Right lobe of liver (tissue), 6 donors: ENCODE results near the gene AGAP3. TPM values are rescaled to one million over a fixed set of nuclear protein-coding genes. Genes with fewer than 3 reads are reported as not detected.

Experiments used
- ATAC-seq, 4 donors: fragments of 200-7000 bp; cut with Tn5 transposase; one replicate each; pipeline ENCODE4 v1.9.1; 2020; ENCODE audit warnings: mild to moderate bottlenecking in 4 of 4, moderate library complexity in 4 of 4
- DNase-seq, 3 donors: peaks; one replicate each; pipeline ENCODE4 v3.0.0-alpha.2; 2020
- H3K27ac ChIP-seq, 3 donors: fragments of 200-600 bp; one replicate each; pipeline ENCODE4 v1.8.0; 2022
- H3K27me3 ChIP-seq, 2 donors: fragments of 200-600 bp; one replicate each; pipeline ENCODE4 v1.8.0; 2022
- H3K36me3 ChIP-seq, 4 donors: fragments of 200-600 bp; sonication (generic) in 1 of 4; one replicate each; pipeline versions ENCODE4 v1.5.1 to v1.8.0; 2017 to 2022; ENCODE audit warnings: control low read depth in 1 of 4
- H3K4me1 ChIP-seq, 4 donors: fragments of 200-600 bp; sonication (generic) in 1 of 4; one replicate each; pipeline versions ENCODE4 v1.5.1 to v1.8.0; 2017 to 2022; ENCODE audit warnings: control low read depth in 1 of 4
- H3K4me3 ChIP-seq, 3 donors: fragments of 200-600 bp; one replicate each; pipeline ENCODE4 v1.8.0; 2022
- H3K9me3 ChIP-seq, 4 donors: fragments of 200-600 bp; sonication (generic) in 1 of 4; one replicate each; pipeline versions ENCODE4 v1.5.1 to v1.8.0; 2017 to 2022; ENCODE audit warnings: control low read depth in 1 of 4
- POLR2A ChIP-seq: fragments of 450-650 bp; IDR thresholded peaks from one replicate; pipeline ENCODE4 v1.6.1; 2017; ENCODE audit warnings: antibody characterized with exemption, mild to moderate bottlenecking
- WGBS: methylation state at CpG from one replicate; pipeline ENCODE4 v1.1.6; 2018; ENCODE audit warnings: low coverage, low lambda C conversion rate; ENCODE audit not compliant: insufficient coverage; ENCODE audit errors: missing lambda C conversion rate; 5-methylcytosine and 5-hydroxymethylcytosine counted together
- intact Hi-C, 2 donors: fragments of 100-400 bp; cut with DNase I; formaldehyde crosslinking; loops; one replicate each; pipeline versions ENCODE4 v1.11.2 to v1.14.1; 2022
- total RNA-seq, 6 experiments: library from RNA; depleted of rRNA in 2 of 6; stranded (reverse); fragments of >200 nt in 2 of 6; fragmentation: NEBNext Ultra II Directional in 3 of 6; extraction: Animal tissue kit (Norgen Biotek cat#: 25700) in 3 of 6; gene quantifications; one replicate each; pipeline versions ENCODE4 v1.1.0 to v1.2.4, GENCODE V29; 2016 to 2023
- TF ChIP-seq, protein P1 (sequence below), 4 donors: fragments of 200-600 bp in 3 of 4; fragments of 450-650 bp in 1 of 4; IDR thresholded peaks; one replicate each; pipeline versions ENCODE4 v1.5.1 to v1.8.0; 2016 to 2022; ENCODE audit warnings: antibody characterized with exemption in 4 of 4, mild to moderate bottlenecking in 2 of 4
- donor health status: DM: no; HTN: yes; CAD: no.
- donor health status: DM: no; HTN: no; CAD: no.
- donor health status: DM: no; HTN: no; CAD: no.
- donor health status: DM: no; HTN: yes; CAD: no.
- donor health status: DM: no; HTN: yes; CAD: no.

Gene AGAP3
- total RNA-seq, 6 experiments from 2014 or later = 36.3 to 44.3 (median 39.5) TPM

DNA sequence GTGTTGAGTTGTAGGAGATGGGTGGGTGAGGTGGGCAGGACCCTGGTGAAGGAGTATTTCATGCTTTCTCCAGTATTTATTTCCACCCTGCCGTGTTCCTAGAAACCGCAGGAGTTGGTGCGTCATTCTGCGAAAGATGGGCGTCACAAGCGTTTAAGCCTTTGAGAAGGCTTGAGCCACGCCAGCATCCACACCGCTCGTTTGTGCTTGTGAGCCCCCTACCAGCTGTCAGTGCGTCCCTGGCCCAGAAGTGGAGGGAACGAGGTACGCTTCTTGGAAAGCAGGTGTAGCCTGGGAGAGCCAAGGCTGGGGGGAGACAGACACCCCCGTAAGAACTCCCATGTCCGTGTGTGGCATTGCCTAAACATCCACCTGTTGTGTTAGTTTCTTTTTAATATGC, 5.7 kb downstream of the AGAP3 start:
- H3K4me1 ChIP-seq = peaks cover 0 to 30% (median 14%) of the 10 kb centered on the region in 4 donors
- H3K27me3 ChIP-seq = no peaks in the 10 kb centered on the region
- TF ChIP-seq, protein P1, sequence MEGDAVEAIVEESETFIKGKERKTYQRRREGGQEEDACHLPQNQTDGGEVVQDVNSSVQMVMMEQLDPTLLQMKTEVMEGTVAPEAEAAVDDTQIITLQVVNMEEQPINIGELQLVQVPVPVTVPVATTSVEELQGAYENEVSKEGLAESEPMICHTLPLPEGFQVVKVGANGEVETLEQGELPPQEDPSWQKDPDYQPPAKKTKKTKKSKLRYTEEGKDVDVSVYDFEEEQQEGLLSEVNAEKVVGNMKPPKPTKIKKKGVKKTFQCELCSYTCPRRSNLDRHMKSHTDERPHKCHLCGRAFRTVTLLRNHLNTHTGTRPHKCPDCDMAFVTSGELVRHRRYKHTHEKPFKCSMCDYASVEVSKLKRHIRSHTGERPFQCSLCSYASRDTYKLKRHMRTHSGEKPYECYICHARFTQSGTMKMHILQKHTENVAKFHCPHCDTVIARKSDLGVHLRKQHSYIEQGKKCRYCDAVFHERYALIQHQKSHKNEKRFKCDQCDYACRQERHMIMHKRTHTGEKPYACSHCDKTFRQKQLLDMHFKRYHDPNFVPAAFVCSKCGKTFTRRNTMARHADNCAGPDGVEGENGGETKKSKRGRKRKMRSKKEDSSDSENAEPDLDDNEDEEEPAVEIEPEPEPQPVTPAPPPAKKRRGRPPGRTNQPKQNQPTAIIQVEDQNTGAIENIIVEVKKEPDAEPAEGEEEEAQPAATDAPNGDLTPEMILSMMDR (IDR thresholded peaks at IDR 0.05) = no peak
- no peak for TF ChIP-seq POLR2A
- no peaks in the 10 kb centered on the region for H3K9me3 ChIP-seq
- ATAC-seq (no peak), DNase-seq (no peak)
- H3K27ac ChIP-seq = no peak overlapping the region
- no peaks in the 10 kb centered on the region for H3K36me3 ChIP-seq
- no peak overlapping the region for H3K4me3 ChIP-seq
- WGBS = 41% methylated on average over 3 of the region's 14 CpGs
- intact Hi-C loops = no loop called here

DNA sequence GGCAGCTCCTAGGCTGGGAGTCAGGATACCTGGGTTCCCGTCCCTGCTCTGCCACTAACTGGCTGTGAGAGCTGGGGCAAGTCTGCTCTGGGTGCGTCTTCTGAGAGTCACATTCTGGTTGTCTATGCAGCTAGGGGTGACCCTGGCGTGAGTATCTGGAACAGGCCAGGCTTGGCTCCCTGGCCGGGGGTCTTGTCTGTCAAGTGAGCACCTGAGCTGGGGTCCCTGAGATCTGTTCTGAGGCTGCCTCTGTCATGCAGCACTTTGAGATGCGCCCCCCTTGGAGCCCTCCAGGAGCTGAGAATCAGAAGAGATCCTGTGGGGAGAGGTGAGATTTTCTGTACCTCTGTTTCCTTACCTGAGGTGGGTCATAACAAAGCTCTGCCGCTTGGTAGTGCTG, 7.5 kb downstream of the AGAP3 start:
- DNase-seq = no peak
- Histone ChIP-seq H3K4me3 (no peak overlapping the region), H3K36me3 (no peaks in the 10 kb centered on the region), H3K27me3 (no peaks in the 10 kb centered on the region), H3K27ac (no peak overlapping the region), H3K4me1 (peaks cover 0 to 20% (median 10%) of the 10 kb centered on the region in 4 donors), H3K9me3 (no peaks in the 10 kb centered on the region)
- ATAC-seq = no peak
- no peak for TF ChIP-seq POLR2A
- TF ChIP-seq, protein P1 (IDR thresholded peaks at IDR 0.05) = no peak
- intact Hi-C loops = no loop called here
- WGBS = 90% methylated on average over 1 of the region's 6 CpGs

DNA sequence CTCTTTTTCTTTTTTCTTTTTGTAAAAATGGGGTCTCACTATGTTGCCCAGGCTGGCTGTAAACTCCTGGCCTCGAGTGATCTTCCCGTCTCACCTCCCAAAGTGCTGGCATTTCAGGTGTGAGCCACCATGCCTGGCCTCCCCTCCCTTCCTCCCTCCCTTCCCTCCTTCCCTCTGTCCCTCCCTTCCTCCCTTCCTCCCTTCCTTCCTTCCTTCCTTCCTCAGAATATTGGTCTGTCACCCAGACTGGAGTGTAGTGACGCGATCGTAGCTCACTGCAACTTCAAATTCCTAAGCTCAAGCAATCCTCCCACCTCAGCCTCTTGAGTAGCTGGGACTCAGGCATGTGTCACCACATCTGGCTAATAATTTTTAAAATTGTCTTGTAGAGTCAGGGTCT, 8.4 kb downstream of the AGAP3 start:
- no peak for TF ChIP-seq POLR2A
- TF ChIP-seq, protein P1 (IDR thresholded peaks at IDR 0.05) = no peak
- 66% methylated on average over 5 of the region's 5 CpGs for WGBS
- Histone ChIP-seq H3K36me3 (no peaks in the 10 kb centered on the region), H3K27me3 (no peaks in the 10 kb centered on the region), H3K9me3 (no peaks in the 10 kb centered on the region), H3K4me3 (no peak overlapping the region), H3K27ac (no peak overlapping the region), H3K4me1 (peaks cover 0 to 11% (median 4%) of the 10 kb centered on the region in 4 donors)
- intact Hi-C loops = no loop called here
- no peak for DNase-seq
- ATAC-seq = no peak

DNA sequence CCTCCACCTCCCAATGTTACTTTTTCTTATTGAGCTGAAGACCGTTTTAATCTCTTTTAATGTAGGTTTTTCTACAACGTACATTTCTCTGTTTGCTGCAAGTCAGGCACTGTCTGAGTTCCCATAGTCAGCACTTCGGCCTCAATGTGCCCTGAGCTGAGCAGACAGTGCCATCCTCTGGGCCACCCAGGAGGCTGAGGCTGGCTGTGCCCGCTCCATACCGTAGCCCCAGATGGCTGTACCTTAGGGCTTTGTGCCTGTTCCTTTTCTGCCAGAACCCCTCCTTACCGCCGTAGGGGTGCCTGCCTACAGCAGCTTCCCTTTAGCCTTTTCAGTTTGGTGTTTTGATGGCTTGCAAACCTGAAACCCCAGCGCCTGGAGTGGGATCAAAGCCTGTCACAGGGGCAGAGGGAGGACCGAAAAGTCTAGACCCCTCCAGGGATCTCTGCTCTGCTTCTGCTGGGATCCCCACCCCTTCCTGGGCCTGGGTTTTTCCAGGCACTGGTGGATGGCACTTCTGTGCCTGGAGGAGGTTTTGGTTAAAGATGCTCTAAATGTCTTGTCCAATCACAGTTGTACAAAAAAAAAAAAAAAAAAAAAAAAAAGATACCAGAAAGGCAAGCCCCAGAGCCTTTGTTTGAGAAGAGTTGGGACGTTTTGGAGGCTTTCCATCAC, 9.0 kb downstream of the AGAP3 start:
- DNase-seq = no peak
- peaks cover 0 to 8% (median 0%) of the 10 kb centered on the region in 4 donors for H3K4me1 ChIP-seq
- intact Hi-C loops = no loop called here
- WGBS = 64% methylated on average over 9 of the region's 10 CpGs
- no peak overlapping the region for H3K4me3 ChIP-seq
- ATAC-seq = peak in 2 of 4 donors; percentile 17
- no peaks in the 10 kb centered on the region for H3K9me3 ChIP-seq
- no peaks in the 10 kb centered on the region for H3K36me3 ChIP-seq
- TF ChIP-seq, protein P1 (IDR thresholded peaks at IDR 0.05) = no peak
- no peak for TF ChIP-seq POLR2A
- H3K27me3 ChIP-seq = no peaks in the 10 kb centered on the region
- no peak overlapping the region for H3K27ac ChIP-seq
